ENCODE data around the gene ATP5F1E.
"Not testable (repeated sequence)": the region's sequence is repeated elsewhere in the genome, so short reads cannot be mapped to it uniquely, and the experiment has no call there.

The ATP5F1E gene

GRCh38 chr20:59020938-59021551 lies 11.1 kb downstream of the ATP5F1E start:
- Mint-ChIP-seq H3K36me3 (ENCODE audit: low read depth) (peaks cover 29% of the 10 kb centered on the region), H3K27ac (no peak overlapping the region), H3K27me3 (ENCODE audit: low read depth) (no peaks in the 10 kb centered on the region), H3K4me1 (ENCODE audit: low read depth) (peaks cover 16% of the 10 kb centered on the region), H3K4me3 (no peak overlapping the region), H3K9me3 (no peaks in the 10 kb centered on the region)
- DNase-seq (ENCODE audit: low spot score) = no peak

GRCh38 chr20:59019217-59019616 lies 12.9 kb downstream of the ATP5F1E start, which contains the start of gene TUBB1:
TUBB1 (plus strand) TSS chr20:59019429; CDS start chr20:59019523, 94 bp downstream.
- H3K36me3 Mint-ChIP-seq (ENCODE audit: low read depth) = peaks cover 19% of the 10 kb centered on the region
- no peak for DNase-seq (ENCODE audit: low spot score)
- H3K27me3 Mint-ChIP-seq (ENCODE audit: low read depth) = no peaks in the 10 kb centered on the region
- H3K4me1 Mint-ChIP-seq (ENCODE audit: low read depth) = peaks cover 20% of the 10 kb centered on the region
- no peaks in the 10 kb centered on the region for H3K9me3 Mint-ChIP-seq
- no peak within 1 kb of the TSS for H3K4me3 Mint-ChIP-seq
- no peak within 1 kb of the TSS for H3K27ac Mint-ChIP-seq

- H3K36me3 Mint-ChIP-seq (ENCODE audit: low read depth) = peaks cover 15% of the 10 kb centered on the region
- no peak overlapping the region for H3K27ac Mint-ChIP-seq
- no peaks in the 10 kb centered on the region for H3K27me3 Mint-ChIP-seq (ENCODE audit: low read depth)
- no peak for DNase-seq (ENCODE audit: low spot score)
- no peak overlapping the region for H3K4me3 Mint-ChIP-seq
- no peaks in the 10 kb centered on the region for H3K9me3 Mint-ChIP-seq
- H3K4me1 Mint-ChIP-seq (ENCODE audit: low read depth) = peaks cover 24% of the 10 kb centered on the region
Measured at GRCh38 chr20:59018817-59019216, 13.3 kb downstream of the ATP5F1E start.

- Mint-ChIP-seq H3K4me1 (ENCODE audit: low read depth) (peaks cover 32% of the 10 kb centered on the region), H3K27ac (no peak overlapping the region)
- no peak for DNase-seq (ENCODE audit: low spot score)
Measured at GRCh38 chr20:59017493-59018231, 14.5 kb downstream of the ATP5F1E start.

DNA sequence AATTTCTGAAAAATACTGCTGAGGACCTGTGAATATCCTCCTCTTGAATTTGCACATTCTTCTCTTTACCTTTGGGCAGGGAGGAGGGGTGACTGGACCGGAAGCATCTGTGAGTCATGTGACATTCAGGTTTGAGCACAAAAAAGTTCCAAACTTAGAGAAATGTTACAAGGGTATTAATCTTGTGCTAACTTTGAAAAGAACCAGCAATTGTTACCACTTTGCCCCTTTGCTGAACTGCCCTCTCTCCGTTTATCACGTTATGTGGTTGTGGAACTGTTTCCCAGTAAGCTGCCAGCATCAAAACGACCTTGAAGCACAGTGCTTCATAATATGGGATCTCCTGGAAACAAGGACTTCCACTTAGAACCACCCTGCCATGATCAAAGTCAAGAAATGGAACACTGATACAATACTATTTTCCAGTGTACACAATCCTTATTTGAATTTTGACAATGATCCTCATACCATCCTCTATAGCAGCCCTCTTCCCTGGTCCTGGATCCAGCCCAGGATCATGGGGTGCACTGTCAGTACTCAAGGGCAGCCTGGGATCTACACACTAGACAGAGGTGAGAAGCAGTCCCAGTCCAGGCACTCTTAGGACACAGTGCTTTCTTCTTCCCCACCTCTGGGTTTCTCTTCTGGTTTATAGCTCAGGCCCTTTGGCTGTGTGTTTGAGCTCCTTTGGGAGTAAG lies 15.2 kb downstream of the ATP5F1E start:
- no peak for DNase-seq (ENCODE audit: low spot score)
- no peak overlapping the region for H3K4me3 Mint-ChIP-seq
- H3K27ac Mint-ChIP-seq = no peak overlapping the region
- no peaks in the 10 kb centered on the region for H3K9me3 Mint-ChIP-seq
- H3K4me1 Mint-ChIP-seq (ENCODE audit: low read depth) = peaks cover 35% of the 10 kb centered on the region
- H3K36me3 Mint-ChIP-seq (ENCODE audit: low read depth) = no peaks in the 10 kb centered on the region
- H3K27me3 Mint-ChIP-seq (ENCODE audit: low read depth) = no peaks in the 10 kb centered on the region

More at GRCh38 chr20:59017493-59018231, 14.5 kb downstream of the ATP5F1E start:
- Mint-ChIP-seq H3K9me3 (no peaks in the 10 kb centered on the region), H3K36me3 (ENCODE audit: low read depth) (peaks cover 5% of the 10 kb centered on the region), H3K27me3 (ENCODE audit: low read depth) (no peaks in the 10 kb centered on the region), H3K4me3 (no peak overlapping the region)

DNA sequence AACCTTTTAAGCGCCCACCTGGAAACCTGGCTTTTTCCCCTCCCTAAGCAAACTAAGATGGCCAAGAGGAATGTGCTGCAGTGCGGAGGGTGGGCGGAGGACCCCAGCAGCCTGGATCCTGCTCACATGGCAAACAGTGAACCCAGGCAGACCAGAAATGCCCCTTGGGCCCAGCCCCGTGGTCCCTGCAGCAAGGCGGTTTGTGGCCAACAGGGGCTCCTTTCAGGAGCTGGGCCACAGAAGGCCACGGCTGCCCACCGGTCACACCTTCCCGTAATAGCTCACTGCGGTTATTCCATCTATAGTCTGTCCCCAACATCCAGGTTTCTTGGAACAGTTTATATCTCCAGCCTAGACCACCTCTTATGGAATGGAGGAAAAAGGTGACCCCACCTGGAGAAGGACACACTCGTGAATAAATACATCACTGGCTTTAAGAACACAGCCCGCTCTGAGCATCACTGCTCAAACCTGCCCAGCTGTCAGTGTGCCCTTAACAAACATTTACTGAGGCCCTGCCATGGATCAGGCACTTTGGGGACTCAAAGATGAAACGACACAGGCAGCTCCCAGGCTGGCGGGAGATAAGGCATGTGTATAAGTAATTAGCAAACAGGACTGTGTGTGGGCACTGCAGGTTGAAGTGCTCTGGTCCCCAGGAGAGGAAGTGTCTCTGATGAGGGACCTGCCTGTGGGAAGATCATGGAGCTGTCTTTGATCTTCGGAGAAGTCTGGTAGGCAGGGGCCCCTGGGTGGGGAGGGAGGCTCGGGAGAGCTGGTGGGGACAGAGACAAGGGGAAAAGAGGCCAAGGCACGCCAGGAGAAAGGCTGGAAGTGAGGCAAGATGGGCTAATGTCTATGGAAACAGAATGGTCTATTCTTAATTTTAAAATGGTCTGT lies 16.1 kb downstream of the ATP5F1E start:
- DNase-seq (ENCODE audit: low spot score) = no peak
- Mint-ChIP-seq H3K4me3 (peak overlapping the region; percentile 38), H3K36me3 (ENCODE audit: low read depth) (no peaks in the 10 kb centered on the region), H3K27ac (peak overlapping the region; percentile 17), H3K27me3 (ENCODE audit: low read depth) (no peaks in the 10 kb centered on the region), H3K4me1 (ENCODE audit: low read depth) (peaks cover 43% of the 10 kb centered on the region), H3K9me3 (no peaks in the 10 kb centered on the region)

DNA sequence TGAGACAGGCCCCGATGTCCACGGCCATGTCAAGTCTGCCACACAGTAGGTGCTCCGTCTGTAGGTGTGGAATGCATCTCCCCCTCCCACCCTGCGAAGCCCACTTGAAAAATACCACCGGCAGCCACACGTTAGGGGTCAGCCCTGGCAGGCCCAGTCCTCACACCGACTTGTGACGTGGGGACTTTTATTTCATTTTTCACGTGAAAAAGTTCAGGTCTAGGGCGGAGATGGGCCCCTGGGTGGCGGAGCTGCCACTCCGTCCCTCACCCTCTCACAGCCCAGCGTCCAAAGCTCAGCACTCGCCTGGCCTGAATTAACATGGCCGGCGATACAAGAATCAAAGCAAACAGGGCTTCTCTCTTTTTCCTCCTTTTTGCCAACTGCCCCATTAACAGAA lies 16.7 kb downstream of the ATP5F1E start:
- Mint-ChIP-seq H3K27me3 (ENCODE audit: low read depth) (no peaks in the 10 kb centered on the region), H3K27ac (no peak overlapping the region), H3K9me3 (no peaks in the 10 kb centered on the region), H3K36me3 (ENCODE audit: low read depth) (no peaks in the 10 kb centered on the region), H3K4me3 (no peak overlapping the region), H3K4me1 (ENCODE audit: low read depth) (peaks cover 45% of the 10 kb centered on the region)
- no peak for DNase-seq (ENCODE audit: low spot score)

DNA sequence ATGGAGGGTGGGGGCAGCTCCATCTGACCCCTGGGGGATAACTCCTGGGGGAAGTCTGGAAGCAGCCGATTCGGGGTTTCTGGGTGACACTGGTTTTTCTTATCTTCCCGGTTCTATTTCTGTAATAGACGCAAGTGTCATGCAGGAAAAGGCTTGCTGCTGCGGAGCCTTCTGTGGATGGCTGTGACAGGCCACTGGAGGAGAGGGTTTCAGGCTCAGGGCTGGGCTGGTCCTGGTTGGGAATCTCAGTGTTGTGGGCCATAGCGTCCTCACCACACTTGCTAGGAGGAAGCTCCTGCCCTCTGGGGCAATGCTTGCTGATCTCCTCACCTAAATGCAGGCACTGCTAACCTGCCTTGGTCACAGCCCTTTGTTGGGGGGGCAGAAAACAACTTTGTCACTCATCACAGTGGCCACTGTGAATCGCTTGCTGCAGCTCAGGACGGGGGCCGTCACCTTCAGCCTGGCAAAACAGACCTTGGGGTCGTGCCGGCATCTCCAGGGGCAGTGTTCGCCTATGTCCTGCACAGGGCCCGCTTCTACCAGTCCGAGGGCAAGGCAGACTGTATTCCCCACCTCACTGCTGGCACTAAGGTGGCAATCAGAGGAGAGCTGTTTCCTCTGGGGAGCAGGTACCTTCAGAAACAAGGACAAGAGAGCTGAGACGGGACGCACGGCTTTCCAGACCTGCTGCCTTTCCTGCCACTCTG lies 17.3 kb downstream of the ATP5F1E start:
- Mint-ChIP-seq H3K4me1 (ENCODE audit: low read depth) (peaks cover 50% of the 10 kb centered on the region), H3K36me3 (ENCODE audit: low read depth) (no peaks in the 10 kb centered on the region), H3K27ac (no peak overlapping the region), H3K9me3 (no peaks in the 10 kb centered on the region), H3K4me3 (peak overlapping the region; percentile 30), H3K27me3 (ENCODE audit: low read depth) (no peaks in the 10 kb centered on the region)
- DNase-seq (ENCODE audit: low spot score) = no peak

- Mint-ChIP-seq H3K27ac (peak overlapping the region; percentile 18), H3K36me3 (ENCODE audit: low read depth) (no peaks in the 10 kb centered on the region), H3K4me1 (ENCODE audit: low read depth) (peaks cover 51% of the 10 kb centered on the region), H3K27me3 (ENCODE audit: low read depth) (no peaks in the 10 kb centered on the region), H3K4me3 (peak overlapping the region; percentile 30), H3K9me3 (no peaks in the 10 kb centered on the region)
- DNase-seq (ENCODE audit: low spot score) = no peak
Measured at GRCh38 chr20:59013959-59014608, 18.1 kb downstream of the ATP5F1E start.

DNA sequence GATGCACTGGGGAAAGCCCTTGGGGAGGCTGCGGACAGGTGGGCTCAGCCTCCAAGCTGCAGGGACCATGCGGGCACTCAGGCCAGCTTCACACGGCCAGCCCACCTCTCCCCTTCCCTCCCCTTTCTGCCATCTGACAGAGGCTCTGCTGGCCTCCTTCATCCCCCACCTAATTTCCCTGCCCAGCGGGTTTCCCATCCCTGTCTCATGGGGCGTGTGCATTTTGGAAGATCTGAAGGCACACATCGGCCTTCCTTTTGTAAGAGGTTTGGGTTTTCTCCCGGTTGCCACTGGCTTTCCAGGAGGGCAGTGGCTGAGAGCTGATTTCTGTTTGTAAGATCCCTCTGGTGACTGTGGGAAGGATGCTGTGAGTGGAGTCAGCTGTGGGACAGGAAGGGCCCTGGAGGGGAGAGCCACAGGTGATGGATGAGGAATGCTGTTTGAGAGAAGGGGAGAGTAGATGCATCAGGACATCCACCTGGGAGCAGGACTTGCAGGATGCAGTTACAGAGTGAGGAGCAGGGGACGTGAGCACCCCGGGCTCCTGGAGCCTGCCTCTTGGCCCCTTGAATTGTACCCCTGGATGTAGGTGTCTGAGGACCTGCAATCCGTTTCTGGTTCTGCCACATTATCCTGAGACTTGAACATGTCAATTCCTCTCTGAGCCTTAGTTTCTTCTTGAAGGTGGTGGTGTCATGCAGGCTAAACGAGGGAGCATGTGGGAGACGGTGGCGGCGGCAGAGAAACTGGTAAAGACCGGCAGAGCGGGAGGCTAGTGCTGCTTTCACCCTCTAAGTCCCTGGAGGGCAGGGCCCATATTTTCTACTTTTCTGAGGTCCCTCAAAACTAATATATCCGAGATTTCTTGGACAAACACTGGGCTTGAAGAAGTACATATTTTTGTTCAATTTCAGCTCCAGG lies 18.8 kb downstream of the ATP5F1E start:
- DNase-seq (ENCODE audit: low spot score) = no peak
- H3K27ac Mint-ChIP-seq = peak overlapping the region; percentile 17

DNA sequence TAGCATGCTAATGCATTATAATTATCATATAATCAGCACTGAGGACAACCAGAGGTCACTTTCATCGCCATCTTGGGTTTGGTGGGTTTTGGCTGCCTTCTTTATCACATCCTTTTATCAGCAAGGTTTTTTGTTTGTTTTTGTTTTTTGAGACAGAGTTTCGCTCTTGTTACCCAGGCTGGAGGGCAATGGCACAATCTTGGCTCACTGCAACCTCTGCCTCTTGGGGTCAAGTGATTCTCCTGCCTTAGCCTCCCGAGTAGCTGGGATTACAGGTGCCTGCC lies 20.3 kb downstream of the ATP5F1E start:
- not testable (repeated sequence) for H3K9me3 Mint-ChIP-seq; H3K36me3 Mint-ChIP-seq (ENCODE audit: low read depth); H3K27me3 Mint-ChIP-seq (ENCODE audit: low read depth); DNase-seq (ENCODE audit: low spot score); H3K27ac Mint-ChIP-seq; H3K4me3 Mint-ChIP-seq
- peaks cover 47% of the 10 kb centered on the region for H3K4me1 Mint-ChIP-seq (ENCODE audit: low read depth)

More for the DNA sequence above, 18.8 kb downstream of the ATP5F1E start:
- Mint-ChIP-seq H3K36me3 (ENCODE audit: low read depth) (no peaks in the 10 kb centered on the region), H3K4me1 (ENCODE audit: low read depth) (peaks cover 51% of the 10 kb centered on the region), H3K9me3 (no peaks in the 10 kb centered on the region), H3K27me3 (ENCODE audit: low read depth) (no peaks in the 10 kb centered on the region), H3K4me3 (peak overlapping the region; percentile 30)

Measured in T-helper 2 cell treated with Interferon-gamma antibody and Interleukin-4, amounts not matched to agents 5 μg/mL and 100 μg/mL, for 36 hours (primary cell).